Astrocyte (in vitro differentiated cells and primary cell): ENCODE results near the gene HIC1. TPM values are rescaled to one million over a fixed set of nuclear protein-coding genes. Genes with fewer than 3 reads are reported as not detected.

Source experiments
- DNase-seq: peaks from one replicate; pipeline ENCODE4 v3.0.0-alpha.2; 2010; ENCODE audit warnings: low read depth
- FAIRE-seq: peaks from 2 replicates; lab custom pipeline; 2011; peaks lifted over from hg19 to GRCh38; lab: Jason Lieb, UNC
- H2AFZ ChIP-seq: 2 replicates; pipeline ENCODE4 v1.6.0; 2012; ENCODE audit warnings: low read depth, low read length, inconsistent platforms
- H3K27ac ChIP-seq: 2 replicates; pipeline ENCODE4 v1.5.1; 2011; ENCODE audit warnings: low read depth, low read length, inconsistent platforms
- H3K27me3 ChIP-seq: 2 replicates; pipeline ENCODE4 v1.6.0; 2011; ENCODE audit warnings: low read length, inconsistent platforms; ENCODE audit not compliant: insufficient read depth
- H3K36me3 ChIP-seq: 2 replicates; pipeline ENCODE4 v1.5.1; 2011; ENCODE audit warnings: low read length, inconsistent platforms; ENCODE audit not compliant: insufficient read depth
- H3K4me1 ChIP-seq: 2 replicates; pipeline ENCODE4 v1.5.1; 2011; ENCODE audit warnings: low read length, inconsistent platforms; ENCODE audit not compliant: insufficient read depth
- H3K4me2 ChIP-seq: 2 replicates; pipeline ENCODE4 v1.6.0; 2012; ENCODE audit warnings: low read length, inconsistent platforms
- H3K4me3 ChIP-seq: 2 replicates; pipeline ENCODE4 v1.5.1; 2011; ENCODE audit warnings: low read depth, mild to moderate bottlenecking, low read length, inconsistent platforms; ENCODE audit not compliant: insufficient read depth
- H3K79me2 ChIP-seq: 2 replicates; pipeline ENCODE4 v1.6.0; 2012; ENCODE audit warnings: mild to moderate bottlenecking, low read length, inconsistent platforms; ENCODE audit not compliant: insufficient read depth
- H3K9ac ChIP-seq: 2 replicates; pipeline ENCODE4 v1.6.0; 2012; ENCODE audit warnings: mild to moderate bottlenecking, low read length, inconsistent platforms
- H3K9me3 ChIP-seq: 2 replicates; pipeline ENCODE4 v1.5.1; 2012; ENCODE audit warnings: low read depth, mild to moderate bottlenecking, low read length, inconsistent platforms; ENCODE audit not compliant: insufficient read depth
- H4K20me1 ChIP-seq: 2 replicates; pipeline ENCODE4 v1.6.0; 2012; ENCODE audit warnings: low read length, inconsistent platforms; ENCODE audit not compliant: insufficient read depth
- H3K27ac Mint-ChIP-seq: one replicate; pipeline ENCODE4 v1.8.0; 2021; ENCODE audit warnings: mild to moderate bottlenecking, mixed read lengths; ENCODE audit not compliant: unreplicated experiment
- H3K27me3 Mint-ChIP-seq: one replicate; pipeline ENCODE4 v1.8.0; 2021; ENCODE audit warnings: low read depth, mixed read lengths; ENCODE audit not compliant: unreplicated experiment
- H3K36me3 Mint-ChIP-seq: one replicate; pipeline ENCODE4 v1.8.0; 2021; ENCODE audit warnings: low read depth, mixed read lengths; ENCODE audit not compliant: unreplicated experiment
- H3K4me1 Mint-ChIP-seq: one replicate; pipeline ENCODE4 v1.8.0; 2021; ENCODE audit warnings: low read depth, mixed read lengths; ENCODE audit not compliant: unreplicated experiment
- H3K4me3 Mint-ChIP-seq: one replicate; pipeline ENCODE4 v1.8.0; 2021; ENCODE audit warnings: mild to moderate bottlenecking, moderate library complexity, mixed read lengths; ENCODE audit not compliant: unreplicated experiment
- H3K9me3 Mint-ChIP-seq: one replicate; pipeline ENCODE4 v1.8.0; 2021; ENCODE audit warnings: mild to moderate bottlenecking, mixed read lengths; ENCODE audit not compliant: unreplicated experiment
- CTCF ChIP-seq: IDR thresholded peaks from 2 replicates; pipeline ENCODE4 v1.5.1; 2011; ENCODE audit warnings: low read depth, mild to moderate bottlenecking, inconsistent platforms, low read length, moderate library complexity; ENCODE audit not compliant: insufficient read depth
- EZH2 ChIP-seq: IDR thresholded peaks from 2 replicates; pipeline ENCODE4 v1.6.1; 2012; ENCODE audit warnings: mild to moderate bottlenecking, low read length, inconsistent platforms; ENCODE audit not compliant: insufficient read depth
- total RNA-seq: library from RNA; stranded (reverse); gene quantifications from 2 replicates; pipeline ENCODE4 v1.2.1, GENCODE V29; 2021

Gene HIC1
- total RNA-seq, 1 donor from 2014 or later: 9.0 TPM

DNA sequence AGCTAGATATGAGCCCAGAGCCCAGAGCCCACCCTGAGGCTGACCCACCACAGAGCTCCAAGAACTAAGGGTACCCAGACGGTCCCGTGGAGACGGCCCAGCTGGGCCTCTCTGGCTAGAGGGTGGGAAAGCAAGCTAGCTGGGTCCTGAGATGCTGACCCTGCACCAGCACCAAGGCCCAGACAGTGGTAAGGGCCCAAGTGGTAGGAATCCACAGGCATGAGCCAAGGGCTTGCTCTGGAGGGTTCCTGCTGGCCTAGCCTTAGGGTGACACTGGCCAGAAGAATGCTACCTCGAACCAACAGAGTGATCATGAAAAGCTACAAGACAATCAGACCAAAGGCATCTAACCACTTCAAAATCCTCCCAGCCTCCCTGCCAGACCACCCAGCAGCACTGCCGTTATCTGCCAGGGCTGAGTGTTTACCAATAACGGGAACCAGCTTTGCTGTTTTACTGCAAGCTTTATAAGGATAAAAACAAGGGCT is 13.2 kb downstream of the HIC1 start:
- Histone ChIP-seq H3K4me3 (peak overlapping the region; percentile 7), H3K9me3 (no peaks in the 10 kb centered on the region), H3K27me3 (no peaks in the 10 kb centered on the region), H3K9ac (peak overlapping the region; percentile 93), H3K36me3 (no peaks in the 10 kb centered on the region), H3K79me2 (peaks cover 23% of the 10 kb centered on the region), H4K20me1 (no peaks in the 10 kb centered on the region), H2AFZ (no peak overlapping the region), H3K27ac (peak overlapping the region; percentile 99), H3K4me1 (peaks cover 88% of the 10 kb centered on the region), H3K4me2 (peak overlapping the region; percentile 52)
- Mint-ChIP-seq H3K4me3 (peak overlapping the region; percentile 54), H3K27ac (peak overlapping the region; percentile 89), H3K4me1 (peaks cover 68% of the 10 kb centered on the region), H3K27me3 (no peaks in the 10 kb centered on the region), H3K9me3 (no peaks in the 10 kb centered on the region), H3K36me3 (peaks cover 39% of the 10 kb centered on the region)
- peak; percentile 97 for DNase-seq
- no peak for TF ChIP-seq EZH2
- peak; percentile 40 for TF ChIP-seq CTCF
- peak; percentile 90 for FAIRE-seq

GRCh38 chr17:2068519-2069051 is 13.7 kb downstream of the HIC1 start:
- Mint-ChIP-seq H3K27me3 (no peaks in the 10 kb centered on the region), H3K4me3 (no peak overlapping the region), H3K27ac (peak overlapping the region; percentile 88), H3K9me3 (no peaks in the 10 kb centered on the region), H3K4me1 (peaks cover 63% of the 10 kb centered on the region), H3K36me3 (peaks cover 36% of the 10 kb centered on the region)
- TF ChIP-seq EZH2: no peak
- no peak for TF ChIP-seq CTCF
- peak; percentile 85 for DNase-seq
- Histone ChIP-seq H3K27me3 (no peaks in the 10 kb centered on the region), H3K9me3 (no peaks in the 10 kb centered on the region), H4K20me1 (no peaks in the 10 kb centered on the region), H3K4me2 (peak overlapping the region; percentile 52), H3K79me2 (peaks cover 18% of the 10 kb centered on the region), H3K4me1 (peaks cover 83% of the 10 kb centered on the region), H3K4me3 (no peak overlapping the region), H3K9ac (peak overlapping the region; percentile 93), H3K36me3 (no peaks in the 10 kb centered on the region), H2AFZ (no peak overlapping the region), H3K27ac (peak overlapping the region; percentile 99)
- FAIRE-seq: peak; percentile 32
